Measurements from ENCODE around the gene NFIC. TPM values are rescaled to one million over a fixed set of nuclear protein-coding genes. Genes with fewer than 3 reads are reported as not detected.

NFIC gene
- total RNA-seq, 1 donor from 2014 or later, result 38.3 TPM

GRCh38 chr19:3370728-3371591 lies 4.6 kb downstream of the NFIC start:
- H3K4me2 ChIP-seq (ENCODE audit: low read length), result peak overlapping the region; percentile 88
- H3K4me3 Mint-ChIP-seq (ENCODE audit: unreplicated experiment), result peak overlapping the region; percentile 78
- no peak overlapping the region for H3K27ac Mint-ChIP-seq (ENCODE audit: unreplicated experiment)
- peaks cover 92% of the 10 kb centered on the region for H3K79me2 ChIP-seq (ENCODE audit: insufficient read depth, low read length)
- no peak overlapping the region for H3K4me3 ChIP-seq (ENCODE audit: insufficient read depth, low read depth, low read length)
- peaks cover 30% of the 10 kb centered on the region for H3K4me1 Mint-ChIP-seq (ENCODE audit: low read depth, unreplicated experiment)
- peak overlapping the region; percentile 92 for H3K9ac ChIP-seq (ENCODE audit: low read length)
- H3K9me3 Mint-ChIP-seq (ENCODE audit: unreplicated experiment), result no peaks in the 10 kb centered on the region
- H2AFZ ChIP-seq (ENCODE audit: low read depth, low read length), result no peak overlapping the region
- no peaks in the 10 kb centered on the region for H3K9me3 ChIP-seq (ENCODE audit: insufficient read depth, low read depth, low read length)
- peaks cover 49% of the 10 kb centered on the region for H3K4me1 ChIP-seq (ENCODE audit: insufficient read depth, low read length)
- H3K27me3 ChIP-seq (ENCODE audit: insufficient read depth, low read length), result no peaks in the 10 kb centered on the region
- no peak overlapping the region for H3K27ac ChIP-seq (ENCODE audit: low read depth, low read length)
- peaks cover 3% of the 10 kb centered on the region for H3K36me3 ChIP-seq (ENCODE audit: insufficient read depth, low read length)
- DNase-seq (ENCODE audit: low read depth) (no peak), FAIRE-seq (no peak)
- H3K27me3 Mint-ChIP-seq (ENCODE audit: low read depth, unreplicated experiment), result peaks cover 27% of the 10 kb centered on the region
- TF ChIP-seq CTCF (IDR thresholded peaks at IDR 0.05; ENCODE audit: insufficient read depth, low read depth, low read length), result no peak
- no peak for TF ChIP-seq EZH2 (IDR thresholded peaks at IDR 0.05; ENCODE audit: insufficient read depth, low read length)
- H4K20me1 ChIP-seq (ENCODE audit: insufficient read depth, low read length), result peaks cover 80% of the 10 kb centered on the region
- peaks cover 4% of the 10 kb centered on the region for H3K36me3 Mint-ChIP-seq (ENCODE audit: low read depth, unreplicated experiment)

- Histone ChIP-seq H3K79me2 (ENCODE audit: insufficient read depth, low read length) (peaks cover 92% of the 10 kb centered on the region), H3K4me2 (ENCODE audit: low read length) (no peak overlapping the region), H2AFZ (ENCODE audit: low read depth, low read length) (no peak overlapping the region), H3K27me3 (ENCODE audit: insufficient read depth, low read length) (no peaks in the 10 kb centered on the region), H3K36me3 (ENCODE audit: insufficient read depth, low read length) (peaks cover 3% of the 10 kb centered on the region), H3K4me3 (ENCODE audit: insufficient read depth, low read depth, low read length) (no peak overlapping the region), H3K27ac (ENCODE audit: low read depth, low read length) (no peak overlapping the region), H3K9me3 (ENCODE audit: insufficient read depth, low read depth, low read length) (no peaks in the 10 kb centered on the region), H3K4me1 (ENCODE audit: insufficient read depth, low read length) (peaks cover 49% of the 10 kb centered on the region), H3K9ac (ENCODE audit: low read length) (no peak overlapping the region), H4K20me1 (ENCODE audit: insufficient read depth, low read length) (peaks cover 86% of the 10 kb centered on the region)
- FAIRE-seq (no peak), DNase-seq (ENCODE audit: low read depth) (no peak)
- Mint-ChIP-seq H3K9me3 (ENCODE audit: unreplicated experiment) (no peaks in the 10 kb centered on the region), H3K27ac (ENCODE audit: unreplicated experiment) (no peak overlapping the region), H3K4me3 (ENCODE audit: unreplicated experiment) (no peak overlapping the region), H3K27me3 (ENCODE audit: low read depth, unreplicated experiment) (peaks cover 27% of the 10 kb centered on the region), H3K36me3 (ENCODE audit: low read depth, unreplicated experiment) (peaks cover 4% of the 10 kb centered on the region), H3K4me1 (ENCODE audit: low read depth, unreplicated experiment) (peaks cover 30% of the 10 kb centered on the region)
- TF ChIP-seq EZH2 (IDR thresholded peaks at IDR 0.05; ENCODE audit: insufficient read depth, low read length), result no peak
- TF ChIP-seq CTCF (IDR thresholded peaks at IDR 0.05; ENCODE audit: insufficient read depth, low read depth, low read length), result no peak
Measured at GRCh38 chr19:3372413-3372812, 6.0 kb downstream of the NFIC start.

- no peak overlapping the region for H2AFZ ChIP-seq (ENCODE audit: low read depth, low read length)
- DNase-seq (ENCODE audit: low read depth), result no peak
- no peaks in the 10 kb centered on the region for H3K9me3 ChIP-seq (ENCODE audit: insufficient read depth, low read depth, low read length)
- Mint-ChIP-seq H3K27me3 (ENCODE audit: low read depth, unreplicated experiment) (peaks cover 23% of the 10 kb centered on the region), H3K27ac (ENCODE audit: unreplicated experiment) (no peak overlapping the region), H3K36me3 (ENCODE audit: low read depth, unreplicated experiment) (peaks cover 4% of the 10 kb centered on the region), H3K9me3 (ENCODE audit: unreplicated experiment) (no peaks in the 10 kb centered on the region), H3K4me3 (ENCODE audit: unreplicated experiment) (no peak overlapping the region), H3K4me1 (ENCODE audit: low read depth, unreplicated experiment) (peaks cover 21% of the 10 kb centered on the region)
- peaks cover 91% of the 10 kb centered on the region for H3K79me2 ChIP-seq (ENCODE audit: insufficient read depth, low read length)
- H3K9ac ChIP-seq (ENCODE audit: low read length), result no peak overlapping the region
- no peak for TF ChIP-seq CTCF (IDR thresholded peaks at IDR 0.05; ENCODE audit: insufficient read depth, low read depth, low read length)
- TF ChIP-seq EZH2 (IDR thresholded peaks at IDR 0.05; ENCODE audit: insufficient read depth, low read length), result no peak
- H4K20me1 ChIP-seq (ENCODE audit: insufficient read depth, low read length), result peaks cover 79% of the 10 kb centered on the region
- no peak overlapping the region for H3K4me2 ChIP-seq (ENCODE audit: low read length)
- H3K4me3 ChIP-seq (ENCODE audit: insufficient read depth, low read depth, low read length), result no peak overlapping the region
- no peaks in the 10 kb centered on the region for H3K27me3 ChIP-seq (ENCODE audit: insufficient read depth, low read length)
- H3K4me1 ChIP-seq (ENCODE audit: insufficient read depth, low read length), result peaks cover 33% of the 10 kb centered on the region
- peaks cover 3% of the 10 kb centered on the region for H3K36me3 ChIP-seq (ENCODE audit: insufficient read depth, low read length)
- no peak overlapping the region for H3K27ac ChIP-seq (ENCODE audit: low read depth, low read length)
- no peak for FAIRE-seq
Measured at GRCh38 chr19:3373971-3374368, 7.6 kb downstream of the NFIC start.

All from astrocyte (in vitro differentiated cells and primary cell).